K562 (cell line): ENCODE data around the gene TCF25. TPM values are rescaled to one million over a fixed set of nuclear protein-coding genes. Genes with fewer than 3 reads are reported as not detected.

ENCODE experiments used
- ATAC-seq: fragments of 200-7000 bp; cut with Tn5 transposase; 3 replicates; pipeline ENCODE4 v1.9.1; 2020; ENCODE audit warnings: moderate library complexity
- BruUV-seq: library from RNA; stranded (reverse); fragments of 400-500 nt; replicated peaks from 2 replicates; lab custom pipeline; 2021; lab: Mats Ljungman, UMichigan
- CTCF ChIA-PET: fragments of 300-600 bp; formaldehyde crosslinking; extraction: SDS; loops from one replicate; lab custom pipeline; 2021; ENCODE audit warnings: low intra/inter-chr PET ratio; lab: Yijun Ruan, JAX
- POLR2A ChIA-PET: fragments of 300-600, 350-650 bp; sonication (Branson Sonifier 250); formaldehyde crosslinking; extraction: SDS; loops from one replicate; lab custom pipeline; 2021; ENCODE audit warnings: antibody characterized with exemption, inconsistent platforms; lab: Yijun Ruan, JAX
- DNase-seq, 4 experiments: peaks; one replicate each; pipeline versions ENCODE4 v3.0.0 to v3.0.0-alpha.2; 2011 to 2018; ENCODE audit warnings: low spot score in 3 of 4, mixed read lengths in 3 of 4; ENCODE audit errors: extremely low read depth in 1 of 4
- FAIRE-seq: peaks from 2 replicates; lab custom pipeline; 2011; peaks lifted over from hg19 to GRCh38; lab: Jason Lieb, UNC
- H2AFZ ChIP-seq: 2 replicates; pipeline ENCODE4 v1.6.0; 2011; ENCODE audit warnings: low read depth, low read length, control low read depth, inconsistent platforms
- H3K27ac ChIP-seq: fragments of 200-600 bp; 3 replicates; pipeline ENCODE4 v1.8.0; 2011; ENCODE audit warnings: low read depth, mild to moderate bottlenecking, control low read depth, inconsistent platforms, low read length, moderate library complexity, mixed read lengths; ENCODE audit errors: extremely low read depth
- H3K27me3 ChIP-seq, 2 experiments: fragments of 300-600 bp in 1 of 2; 2 replicates in 1 of 2; 3 replicates in 1 of 2; pipeline versions ENCODE4 v1.6.0 to v1.8.0; 2011; ENCODE audit warnings: inconsistent platforms in 2 of 2, low read length in 2 of 2, mild to moderate bottlenecking in 1 of 2, mixed read lengths in 1 of 2, moderate library complexity in 1 of 2; ENCODE audit not compliant: control insufficient read depth in 2 of 2, insufficient read depth in 2 of 2
- H3K36me3 ChIP-seq: fragments of 300-600 bp; 3 replicates; pipeline ENCODE4 v1.8.0; 2011; ENCODE audit warnings: mild to moderate bottlenecking, low read length, inconsistent platforms; ENCODE audit not compliant: control insufficient read depth, insufficient read depth
- H3K4me1 ChIP-seq, 2 experiments: fragments of 200-600 bp in 1 of 2; replicated peaks in 1 of 2; 2 replicates in 1 of 2; 3 replicates in 1 of 2; pipeline versions ENCODE4 v1.5.1 to v1.8.0; 2011; ENCODE audit warnings: inconsistent platforms in 2 of 2, low read length in 2 of 2, mild to moderate bottlenecking in 1 of 2, mixed read lengths in 1 of 2, moderate library complexity in 1 of 2; ENCODE audit not compliant: control insufficient read depth in 2 of 2, insufficient read depth in 2 of 2
- H3K4me2 ChIP-seq: 2 replicates; pipeline ENCODE4 v1.6.1; 2011; ENCODE audit warnings: low read length, control low read depth, inconsistent platforms, mixed read lengths; ENCODE audit not compliant: insufficient read depth
- H3K4me3 ChIP-seq: fragments of 200-600 bp; sonication (generic), shearing (Covaris generic); 2 replicates; pipeline ENCODE4 v1.5.1; 2016; ENCODE audit warnings: control low read depth, inconsistent platforms
- H3K79me2 ChIP-seq: fragments of 200-600 bp; 3 replicates; pipeline ENCODE4 v1.8.0; 2011; ENCODE audit warnings: low read length, inconsistent platforms; ENCODE audit not compliant: control insufficient read depth, insufficient read depth
- H3K9ac ChIP-seq, 2 experiments: 2 replicates each; pipeline versions ENCODE4 v1.6.0 to v1.6.1; 2011; ENCODE audit warnings: low read depth in 2 of 2, low read length in 2 of 2, control low read depth in 1 of 2, inconsistent platforms in 1 of 2, mild to moderate bottlenecking in 1 of 2, mixed read lengths in 1 of 2; ENCODE audit not compliant: insufficient read depth in 1 of 2
- H3K9me1 ChIP-seq: one replicate; pipeline ENCODE4 v1.6.0; 2011; ENCODE audit warnings: inconsistent platforms, mild to moderate bottlenecking, low read length, moderate library complexity; ENCODE audit not compliant: control insufficient read depth, insufficient read depth
- H3K9me3 ChIP-seq: replicated peaks from 2 replicates; pipeline ENCODE4 v1.5.1; 2011; ENCODE audit warnings: low read depth, low read length, inconsistent platforms; ENCODE audit not compliant: control insufficient read depth, insufficient read depth
- H4K20me1 ChIP-seq: replicated peaks from 2 replicates; pipeline ENCODE4 v1.6.1; 2011; ENCODE audit warnings: low read length, inconsistent platforms, mixed read lengths; ENCODE audit not compliant: control insufficient read depth, insufficient read depth
- CHAMP1 ChIP-seq: fragments of 450-650 bp; IDR thresholded peaks from 2 replicates; pipeline ENCODE4 v1.6.1; 2016; ENCODE audit warnings: mild to moderate bottlenecking
- FUS ChIP-seq: fragments of 200-400 bp; formaldehyde crosslinking; optimal IDR thresholded peaks from 2 replicates; pipeline ENCODE3; 2017; ENCODE audit warnings: low read depth, low read length
- HNRNPUL1 ChIP-seq: fragments of 200-400 bp; formaldehyde crosslinking; IDR thresholded peaks from 2 replicates; pipeline ENCODE4 v1.6.1; 2017; ENCODE audit warnings: low read length
- TGIF2 ChIP-seq: sonication (generic); formaldehyde crosslinking; IDR thresholded peaks from 2 replicates; pipeline ENCODE4 v1.8.1; 2022; ENCODE audit warnings: mild to moderate bottlenecking, missing genetic modification reagents, moderate library complexity
- ZNF57 ChIP-seq: fragments of 450-650 bp; formaldehyde crosslinking; IDR thresholded peaks from 2 replicates; pipeline ENCODE4 v1.4.0; 2020; ENCODE audit warnings: mild to moderate bottlenecking, moderate library complexity
- ZNF707 ChIP-seq: fragments of 250-450 bp; sonication (Bioruptor Pico); conservative IDR thresholded peaks from 2 replicates; pipeline ENCODE4 v1.8.0; 2022; ENCODE audit warnings: inconsistent platforms, mild to moderate bottlenecking, moderate library complexity
- WGBS: fragments of 100-300 bp; shearing (Covaris generic); methylation state at CpG from one replicate; pipeline ENCODE4 v1.1.6; 2016; ENCODE audit warnings: low coverage, mixed read lengths; ENCODE audit not compliant: insufficient coverage; ENCODE audit errors: missing lambda C conversion rate; 5-methylcytosine and 5-hydroxymethylcytosine counted together
- in situ Hi-C: fragments of 300-500 bp; cut with MboI; formaldehyde crosslinking; loops from 4 replicates; pipeline ENCODE4 v1.15.0; 2018; ENCODE audit warnings: inconsistent platforms, mixed read lengths
- intact Hi-C: fragments of 100-400 bp; cut with micrococcal nuclease; formaldehyde crosslinking; loops from 2 replicates; pipeline ENCODE4 v1.14.2; 2022
- polyA plus RNA-seq, 8 experiments: library from polyadenylated mRNA; depleted of rRNA in 4 of 8; stranded (reverse) in 5 of 8; unstranded in 3 of 8; fragments of >200 nt; fragmentation: Nextera tagmentation in 2 of 8; fragmentation: Illumina TruSeq in 1 of 8; extraction: Ambion mirVana in 2 of 8; extraction: Trizol in 1 of 8; gene quantifications; 2 replicates each; pipeline versions ENCODE4 v1.2.1 to v1.2.3, GENCODE V29; 2011 to 2014; ENCODE audit warnings: inconsistent platforms in 1 of 8, missing spikeins in 1 of 8
- total RNA-seq, 7 experiments: library from RNA; depleted of rRNA in 6 of 7; stranded (reverse); fragments of >200 nt in 6 of 7; fragmentation: Illumina TruSeq in 2 of 7; extraction: Trizol in 2 of 7; gene quantifications; 2 replicates each; pipeline versions ENCODE4 v1.2.1 to v1.2.3, GENCODE V29; 2011 to 2021; ENCODE audit warnings: low replicate concordance in 1 of 7
- TF ChIP-seq, protein P1 (sequence below), 2 experiments: fragments of 450-650 bp in 1 of 2; IDR thresholded peaks; 2 replicates each; pipeline ENCODE4 v1.6.1; 2011 to 2017; ENCODE audit warnings: low read depth in 2 of 2, antibody characterized with exemption in 1 of 2, borderline replicate concordance in 1 of 2, low read length in 1 of 2, mild to moderate bottlenecking in 1 of 2, mixed read lengths in 1 of 2; ENCODE audit not compliant: control insufficient read depth in 1 of 2

TCF25 gene
- total and polyA plus RNA-seq, 9 of the 15 experiments (the other 6 are each of a cell fraction or from before 2014, with no cell fraction given) = 9.0 to 154 (median 83.8) TPM

DNA sequence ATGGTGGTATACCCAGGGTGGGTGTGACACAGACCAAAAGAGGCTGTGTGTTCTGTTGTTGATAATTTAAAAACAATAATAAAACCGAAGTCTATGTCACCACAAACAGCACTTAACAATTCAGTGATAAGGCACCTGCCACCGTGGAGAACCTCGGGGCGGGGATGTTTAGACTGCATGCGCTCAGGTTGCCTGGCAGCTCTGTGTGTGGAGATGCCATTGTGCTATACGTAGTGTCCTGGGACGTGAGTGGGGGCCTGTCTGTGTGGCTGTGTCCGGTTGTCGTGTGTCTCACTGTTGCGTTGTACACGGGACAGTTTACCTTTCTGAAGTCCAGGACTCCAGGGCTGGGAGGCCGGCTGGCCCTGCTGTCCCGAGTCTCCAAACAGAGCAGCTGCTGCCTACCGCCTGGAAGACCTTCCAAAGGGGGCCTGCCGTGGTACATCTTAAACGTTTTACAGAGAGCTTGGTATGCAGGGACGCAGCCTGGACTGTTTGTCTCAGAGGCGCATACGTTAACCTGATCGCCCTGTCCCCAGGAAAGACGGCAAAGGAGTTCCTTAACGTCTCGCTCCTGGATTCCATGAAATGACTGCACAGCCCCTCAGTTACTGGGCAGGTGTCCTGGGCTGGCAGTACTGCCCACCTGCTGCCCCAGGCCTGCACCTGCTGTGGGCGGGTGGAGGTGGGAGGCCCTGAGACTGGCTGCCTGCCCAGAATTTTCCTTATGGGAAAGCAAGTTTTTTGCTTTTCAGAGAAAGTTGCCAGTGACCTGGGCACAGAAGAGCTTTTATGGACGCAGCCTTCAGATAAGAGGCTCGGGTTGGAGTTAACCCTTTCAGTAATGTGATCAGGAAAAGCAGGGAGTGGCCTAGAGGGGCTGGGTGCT lies 26.1 kb upstream of the TCF25 start:
- in situ Hi-C loops = no loop called here
- 49% methylated on average over 26 of the region's 26 CpGs for WGBS
- FAIRE-seq = no peak

More for the DNA sequence above, 26.1 kb upstream of the TCF25 start:
- Histone ChIP-seq H3K9me3 (no peaks in the 10 kb centered on the region), H3K4me3 (no peak overlapping the region), H2AFZ (no peak overlapping the region), H3K79me2 (no peaks in the 10 kb centered on the region), H3K4me1 (peaks cover 0 to 36% of the 10 kb centered on the region in 2 experiments; a peak in 3 of 5 replicates), H3K36me3 (no peaks in the 10 kb centered on the region), H3K27ac (no peak overlapping the region), H3K27me3 (no peaks in the 10 kb centered on the region)
- intact Hi-C loops = no loop called here
- TF ChIP-seq TGIF2 (CRISPR knock-in tag) = no peak
- TF ChIP-seq HNRNPUL1 = no peak
- TF ChIP-seq, protein P1, sequence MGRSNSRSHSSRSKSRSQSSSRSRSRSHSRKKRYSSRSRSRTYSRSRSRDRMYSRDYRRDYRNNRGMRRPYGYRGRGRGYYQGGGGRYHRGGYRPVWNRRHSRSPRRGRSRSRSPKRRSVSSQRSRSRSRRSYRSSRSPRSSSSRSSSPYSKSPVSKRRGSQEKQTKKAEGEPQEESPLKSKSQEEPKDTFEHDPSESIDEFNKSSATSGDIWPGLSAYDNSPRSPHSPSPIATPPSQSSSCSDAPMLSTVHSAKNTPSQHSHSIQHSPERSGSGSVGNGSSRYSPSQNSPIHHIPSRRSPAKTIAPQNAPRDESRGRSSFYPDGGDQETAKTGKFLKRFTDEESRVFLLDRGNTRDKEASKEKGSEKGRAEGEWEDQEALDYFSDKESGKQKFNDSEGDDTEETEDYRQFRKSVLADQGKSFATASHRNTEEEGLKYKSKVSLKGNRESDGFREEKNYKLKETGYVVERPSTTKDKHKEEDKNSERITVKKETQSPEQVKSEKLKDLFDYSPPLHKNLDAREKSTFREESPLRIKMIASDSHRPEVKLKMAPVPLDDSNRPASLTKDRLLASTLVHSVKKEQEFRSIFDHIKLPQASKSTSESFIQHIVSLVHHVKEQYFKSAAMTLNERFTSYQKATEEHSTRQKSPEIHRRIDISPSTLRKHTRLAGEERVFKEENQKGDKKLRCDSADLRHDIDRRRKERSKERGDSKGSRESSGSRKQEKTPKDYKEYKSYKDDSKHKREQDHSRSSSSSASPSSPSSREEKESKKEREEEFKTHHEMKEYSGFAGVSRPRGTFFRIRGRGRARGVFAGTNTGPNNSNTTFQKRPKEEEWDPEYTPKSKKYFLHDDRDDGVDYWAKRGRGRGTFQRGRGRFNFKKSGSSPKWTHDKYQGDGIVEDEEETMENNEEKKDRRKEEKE (IDR thresholded peaks at IDR 0.05; ENCODE audit: borderline replicate concordance in 1 of 2, control insufficient read depth in 1 of 2, low read depth in 2 of 2, low read length in 1 of 2) = no peak
- TF ChIP-seq CHAMP1 = no peak
- no peak for TF ChIP-seq FUS
- TF ChIP-seq ZNF707 (CRISPR knock-in tag) = no peak
- no peak for TF ChIP-seq ZNF57 (CRISPR knock-in tag)
- TF ChIP-seq, all 486 proteins: peak for 0
- Histone ChIP-seq H3K9me1 (no peaks in the 10 kb centered on the region), H4K20me1 (no peaks in the 10 kb centered on the region), H3K4me2 (no peak overlapping the region), H3K9ac (peak overlapping the region in 1 of 2 experiments; percentile 68; a peak in 2 of 4 replicates)
- POLR2A ChIA-PET = no interaction called here
- DNase-seq = no peak
- no peak for ATAC-seq
- no TSS peak for BruUV-seq
- CTCF ChIA-PET = no interaction called here
